ENCODE measurements around the gene RNF166. TPM values are rescaled to one million over a fixed set of nuclear protein-coding genes. Genes with fewer than 3 reads are reported as not detected.

Gene RNF166
- total RNA-seq, 1 donor = 14.5 TPM

DNA sequence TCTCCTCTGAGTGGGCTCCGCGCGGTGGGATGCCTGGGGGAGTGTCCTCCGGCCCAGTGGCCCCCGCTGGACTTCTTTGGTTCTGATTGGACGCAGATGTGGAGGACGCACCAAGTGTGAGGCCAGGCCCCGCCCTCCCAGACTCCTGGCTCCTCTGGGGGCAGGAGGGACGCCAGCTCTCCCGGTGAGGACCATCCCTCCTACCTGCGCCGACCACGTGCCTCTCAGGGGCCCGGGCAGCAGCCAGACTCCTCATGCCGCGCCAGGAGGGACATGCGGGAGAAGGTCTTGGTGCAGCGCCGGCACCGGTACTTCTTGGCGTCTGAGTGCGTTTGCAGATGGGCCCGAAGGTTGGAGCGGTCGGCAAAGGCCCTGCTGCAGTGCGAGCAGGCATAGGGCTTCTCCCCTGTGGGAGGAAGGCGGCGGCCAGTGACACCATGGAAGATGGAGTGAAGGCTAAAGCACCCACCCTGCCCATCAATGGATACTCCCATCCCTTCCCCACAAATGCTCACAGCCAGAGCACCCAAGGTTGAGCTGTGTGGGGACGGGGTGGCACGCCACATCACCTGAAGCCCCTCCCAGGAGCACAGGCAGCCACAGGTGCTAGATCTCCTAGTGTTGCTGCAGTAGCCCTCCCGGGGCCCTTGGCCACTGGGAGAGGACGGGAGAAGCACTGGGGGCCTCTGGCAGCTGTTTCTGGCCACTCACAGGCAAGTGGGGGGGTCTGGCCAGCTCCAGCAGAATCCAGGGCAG, 27.8 kb downstream of the RNF166 start:
- Histone ChIP-seq H3K4me2 (ENCODE audit: insufficient read depth, low read length) (peak overlapping the region; percentile 28), H3K27me3 (ENCODE audit: insufficient read depth, low read length) (peaks cover 37% of the 10 kb centered on the region), H3K4me1 (ENCODE audit: insufficient read depth, low read length) (peaks cover 7% of the 10 kb centered on the region), H3K9me3 (ENCODE audit: low read depth, low read length) (no peaks in the 10 kb centered on the region), H3K79me2 (ENCODE audit: insufficient read depth, low read length) (no peaks in the 10 kb centered on the region), H3K36me3 (ENCODE audit: insufficient read depth, low read length) (peaks cover 5% of the 10 kb centered on the region), H2AFZ (ENCODE audit: low read length) (no peak overlapping the region), H3K4me3 (ENCODE audit: insufficient read depth, low read length) (no peak overlapping the region), H4K20me1 (ENCODE audit: insufficient read depth, low read length) (peaks cover 2% of the 10 kb centered on the region), H3K27ac (ENCODE audit: low read depth, low read length) (no peak overlapping the region)
- no peak for DNase-seq (ENCODE audit: insufficient read length, low spot score, missing footprints)
- TF ChIP-seq, protein P1, sequence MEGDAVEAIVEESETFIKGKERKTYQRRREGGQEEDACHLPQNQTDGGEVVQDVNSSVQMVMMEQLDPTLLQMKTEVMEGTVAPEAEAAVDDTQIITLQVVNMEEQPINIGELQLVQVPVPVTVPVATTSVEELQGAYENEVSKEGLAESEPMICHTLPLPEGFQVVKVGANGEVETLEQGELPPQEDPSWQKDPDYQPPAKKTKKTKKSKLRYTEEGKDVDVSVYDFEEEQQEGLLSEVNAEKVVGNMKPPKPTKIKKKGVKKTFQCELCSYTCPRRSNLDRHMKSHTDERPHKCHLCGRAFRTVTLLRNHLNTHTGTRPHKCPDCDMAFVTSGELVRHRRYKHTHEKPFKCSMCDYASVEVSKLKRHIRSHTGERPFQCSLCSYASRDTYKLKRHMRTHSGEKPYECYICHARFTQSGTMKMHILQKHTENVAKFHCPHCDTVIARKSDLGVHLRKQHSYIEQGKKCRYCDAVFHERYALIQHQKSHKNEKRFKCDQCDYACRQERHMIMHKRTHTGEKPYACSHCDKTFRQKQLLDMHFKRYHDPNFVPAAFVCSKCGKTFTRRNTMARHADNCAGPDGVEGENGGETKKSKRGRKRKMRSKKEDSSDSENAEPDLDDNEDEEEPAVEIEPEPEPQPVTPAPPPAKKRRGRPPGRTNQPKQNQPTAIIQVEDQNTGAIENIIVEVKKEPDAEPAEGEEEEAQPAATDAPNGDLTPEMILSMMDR (IDR thresholded peaks at IDR 0.05; ENCODE audit: extremely low read depth, low read depth, low read length) = no peak

DNA sequence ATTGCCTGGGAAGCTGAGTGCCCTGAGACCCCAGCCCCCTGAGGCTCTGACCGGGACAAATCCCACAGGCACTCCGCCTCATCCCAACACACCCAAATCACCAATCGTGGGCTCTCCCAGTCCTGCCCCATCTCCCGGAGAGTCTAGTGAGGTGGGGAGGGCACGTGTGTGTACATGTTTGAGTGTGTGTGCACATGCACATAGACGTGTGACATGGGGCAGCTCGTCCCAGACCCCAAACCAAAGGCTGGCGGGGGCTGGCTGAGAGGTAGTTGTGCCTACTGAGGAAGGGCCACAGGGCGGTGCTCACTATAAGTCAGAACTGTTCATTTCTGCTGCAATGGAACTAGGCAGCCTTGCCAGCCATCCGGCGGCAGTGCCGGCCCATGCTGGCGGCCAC, 28.5 kb downstream of the RNF166 start:
- Histone ChIP-seq H2AFZ (ENCODE audit: low read length) (no peak overlapping the region), H3K27me3 (ENCODE audit: insufficient read depth, low read length) (peaks cover 37% of the 10 kb centered on the region), H3K36me3 (ENCODE audit: insufficient read depth, low read length) (peaks cover 5% of the 10 kb centered on the region), H4K20me1 (ENCODE audit: insufficient read depth, low read length) (peaks cover 2% of the 10 kb centered on the region), H3K9me3 (ENCODE audit: low read depth, low read length) (no peaks in the 10 kb centered on the region), H3K79me2 (ENCODE audit: insufficient read depth, low read length) (no peaks in the 10 kb centered on the region), H3K4me3 (ENCODE audit: insufficient read depth, low read length) (no peak overlapping the region), H3K4me1 (ENCODE audit: insufficient read depth, low read length) (peaks cover 7% of the 10 kb centered on the region), H3K27ac (ENCODE audit: low read depth, low read length) (no peak overlapping the region), H3K4me2 (ENCODE audit: insufficient read depth, low read length) (peak overlapping the region; percentile 28)
- DNase-seq (ENCODE audit: insufficient read length, low spot score, missing footprints) = no peak
- TF ChIP-seq, protein P1 (IDR thresholded peaks at IDR 0.05; ENCODE audit: extremely low read depth, low read depth, low read length) = no peak

GRCh38 chr16:88676502-88677242, 29.5 kb downstream of the RNF166 start:
- Histone ChIP-seq H3K4me2 (ENCODE audit: insufficient read depth, low read length) (no peak overlapping the region), H3K4me1 (ENCODE audit: insufficient read depth, low read length) (peaks cover 2% of the 10 kb centered on the region), H4K20me1 (ENCODE audit: insufficient read depth, low read length) (peaks cover 2% of the 10 kb centered on the region), H3K9me3 (ENCODE audit: low read depth, low read length) (no peaks in the 10 kb centered on the region), H3K27me3 (ENCODE audit: insufficient read depth, low read length) (peaks cover 31% of the 10 kb centered on the region), H3K36me3 (ENCODE audit: insufficient read depth, low read length) (peaks cover 5% of the 10 kb centered on the region), H3K79me2 (ENCODE audit: insufficient read depth, low read length) (no peaks in the 10 kb centered on the region), H3K4me3 (ENCODE audit: insufficient read depth, low read length) (no peak overlapping the region), H2AFZ (ENCODE audit: low read length) (no peak overlapping the region), H3K27ac (ENCODE audit: low read depth, low read length) (no peak overlapping the region)
- TF ChIP-seq, protein P1 (IDR thresholded peaks at IDR 0.05; ENCODE audit: extremely low read depth, low read depth, low read length) = no peak
- no peak for DNase-seq (ENCODE audit: insufficient read length, low spot score, missing footprints)
